ENCODE measurements around the gene ERP27. TPM values are rescaled to one million over a fixed set of nuclear protein-coding genes. Genes with fewer than 3 reads are reported as not detected.

ERP27 gene
- total RNA-seq, 1 experiment from 2014 or later = not detected

DNA sequence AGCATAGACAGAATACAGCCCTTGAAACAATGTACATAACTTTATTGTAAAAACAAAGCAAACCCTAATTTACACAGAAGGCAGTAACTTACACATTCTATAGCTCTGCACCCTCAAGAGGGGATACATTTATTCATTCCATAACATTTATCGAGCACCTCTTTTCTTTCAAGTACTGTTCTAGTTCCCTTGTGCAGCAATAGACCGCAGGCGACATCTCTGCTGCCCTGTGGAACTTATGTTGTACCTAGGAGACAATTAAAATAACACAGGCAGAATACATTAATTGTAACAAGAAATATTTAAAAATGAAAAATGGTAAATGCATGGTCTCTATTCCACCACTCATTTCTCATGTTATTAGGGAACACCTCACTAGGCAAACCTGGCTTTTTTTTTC is 24.5 kb upstream of the ERP27 start:
- Histone ChIP-seq H3K27ac (ENCODE audit: low read length) (no peak overlapping the region), H3K9me3 (ENCODE audit: control insufficient read depth, insufficient read depth, low read depth, low read length) (no peaks in the 10 kb centered on the region), H3K4me1 (ENCODE audit: control insufficient read depth, insufficient read depth, low read length) (no peaks in the 10 kb centered on the region), H3K27me3 (ENCODE audit: control insufficient read depth, insufficient read depth, low read length) (no peaks in the 10 kb centered on the region), H3K36me3 (ENCODE audit: control insufficient read depth, insufficient read depth, low read length) (no peaks in the 10 kb centered on the region), H3K4me3 (ENCODE audit: low read depth in 2 of 2, low read length in 2 of 2) (no peak overlapping the region)
- no peak for TF ChIP-seq TCF7L2 (IDR thresholded peaks at IDR 0.05; ENCODE audit: low read depth, low read length)
- TF ChIP-seq POLR2AphosphoS5 (IDR thresholded peaks at IDR 0.05; ENCODE audit: low read depth, low read length) = no peak
- TF ChIP-seq REST (IDR thresholded peaks at IDR 0.05; ENCODE audit: insufficient read depth in 1 of 2, low read depth in 2 of 2, low read length in 1 of 2) = no peak
- no peak for TF ChIP-seq CTCF (IDR thresholded peaks at IDR 0.05)
- TF ChIP-seq SIN3A (IDR thresholded peaks at IDR 0.05; ENCODE audit: borderline replicate concordance, insufficient read depth, low read depth, low read length) = no peak
- no TSS peak for BruUV-seq (replicated peaks)
- POLR2A ChIA-PET = interaction anchor here (0.6 kb wide), 1 partner anchor 15 kb away, joined by 5 read pairs; no protein-coding TSS in a partner anchor
- CTCF ChIA-PET = no interaction called here
- ATAC-seq (no peak), DNase-seq (ENCODE audit: low read depth, low spot score) (no peak)
- in situ Hi-C loops (cut with HindIII; ENCODE audit: low pct_unique_long_range_greater_than_20kb, low sequenced_read_pairs) (no loop called here), intact Hi-C loops (cut with micrococcal nuclease; ENCODE audit: unreplicated experiment) (no loop called here)

DNA sequence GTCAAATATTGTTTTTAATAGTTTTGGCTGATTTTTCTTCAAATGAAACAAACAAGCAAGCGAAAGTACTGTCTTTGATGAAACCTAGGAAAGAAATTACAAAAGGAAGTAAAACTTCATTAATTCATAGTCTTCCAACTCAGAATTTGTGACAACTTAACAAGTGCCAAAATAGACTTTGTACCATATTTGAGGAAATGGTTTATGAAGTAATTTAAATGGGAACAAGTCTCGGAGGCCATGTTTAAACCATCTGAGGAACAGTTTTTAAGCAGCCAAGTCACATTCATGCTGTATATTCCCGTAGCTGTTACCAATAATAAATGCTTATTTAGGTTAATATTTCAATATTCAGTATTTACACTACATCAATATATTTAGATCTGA is 23.8 kb upstream of the ERP27 start:
- H3K4me3 ChIP-seq (ENCODE audit: low read depth in 2 of 2, low read length in 2 of 2) = no peak overlapping the region; a peak in 1 of 4 replicates
- POLR2A ChIA-PET = no interaction called here
- in situ Hi-C loops (cut with HindIII; ENCODE audit: low pct_unique_long_range_greater_than_20kb, low sequenced_read_pairs) (no loop called here), intact Hi-C loops (cut with micrococcal nuclease; ENCODE audit: unreplicated experiment) (no loop called here)
- no peaks in the 10 kb centered on the region for H3K4me1 ChIP-seq (ENCODE audit: control insufficient read depth, insufficient read depth, low read length)
- DNase-seq (ENCODE audit: low read depth, low spot score) = no peak
- no peaks in the 10 kb centered on the region for H3K9me3 ChIP-seq (ENCODE audit: control insufficient read depth, insufficient read depth, low read depth, low read length)
- no TSS peak for BruUV-seq (replicated peaks)
- CTCF ChIA-PET = no interaction called here
- no peaks in the 10 kb centered on the region for H3K36me3 ChIP-seq (ENCODE audit: control insufficient read depth, insufficient read depth, low read length)
- TF ChIP-seq TCF7L2 (IDR thresholded peaks at IDR 0.05; ENCODE audit: low read depth, low read length) (no peak), SIN3A (IDR thresholded peaks at IDR 0.05; ENCODE audit: borderline replicate concordance, insufficient read depth, low read depth, low read length) (no peak), CTCF (IDR thresholded peaks at IDR 0.05) (no peak), REST (IDR thresholded peaks at IDR 0.05; ENCODE audit: insufficient read depth in 1 of 2, low read depth in 2 of 2, low read length in 1 of 2) (no peak), POLR2AphosphoS5 (IDR thresholded peaks at IDR 0.05; ENCODE audit: low read depth, low read length) (no peak)
- H3K27ac ChIP-seq (ENCODE audit: low read length) = no peak overlapping the region
- no peak for ATAC-seq
- no peaks in the 10 kb centered on the region for H3K27me3 ChIP-seq (ENCODE audit: control insufficient read depth, insufficient read depth, low read length)
